ENCODE results near the gene TULP1. TPM values are rescaled to one million over a fixed set of nuclear protein-coding genes. Genes with fewer than 3 reads are reported as not detected.

The TULP1 gene
- total and polyA plus RNA-seq, 2 of the 8 experiments (the other 6 are each of a cell fraction or from before 2014, with no cell fraction given), result 3.2 to 6.8 TPM

- Histone ChIP-seq H3K23ac (ENCODE audit: insufficient read length) (no peak overlapping the region), H3K4me3 (ENCODE audit: extremely low read depth in 1 of 4, insufficient read depth in 2 of 4, low read depth in 3 of 4, low read length in 4 of 4) (no peak overlapping the region), H3K9me3 (ENCODE audit: insufficient read depth in 2 of 2, low read depth in 1 of 2, low read length in 1 of 2) (no peaks in the 10 kb centered on the region), H3K27ac (ENCODE audit: low read depth, low read length) (no peak overlapping the region), H3K27me3 (replicated peaks in 1 of 4; ENCODE audit: control insufficient read depth in 3 of 4, extremely low read depth in 1 of 4, insufficient read depth in 3 of 4, low read length in 3 of 4) (no peaks in the 10 kb centered on the region; a peak in 1 of 7 replicates), H2BK15ac (ENCODE audit: low read length) (no peak overlapping the region), H4K5ac (ENCODE audit: insufficient read length, low read depth, low read length) (no peak overlapping the region), H3K56ac (replicated peaks; ENCODE audit: insufficient read length, low read depth, low read length) (no peak overlapping the region), H2BK20ac (ENCODE audit: low read length) (no peak overlapping the region), H3K36me3 (ENCODE audit: control insufficient read depth in 2 of 4, insufficient read depth in 4 of 4, low read length in 3 of 4) (peaks cover 12 to 46% (median 17%) of the 10 kb centered on the region in 4 experiments; a peak in 6 of 8 replicates), H4K8ac (ENCODE audit: extremely low read depth, insufficient read depth, low read length) (peak overlapping the region; percentile 66; the same call in 1 of the 2 replicates), H3K18ac (ENCODE audit: extremely low read depth, low read length) (no peak overlapping the region), H4K91ac (replicated peaks; ENCODE audit: insufficient read length, low read length) (no peak overlapping the region), H2BK120ac (replicated peaks; ENCODE audit: low read depth, low read length) (no peak overlapping the region), H2AK5ac (ENCODE audit: low read depth, low read length) (no peak overlapping the region), H3K4me1 (replicated peaks in 1 of 4; ENCODE audit: control insufficient read depth in 3 of 4, insufficient read depth in 4 of 4, low read length in 3 of 4) (no peaks in the 10 kb centered on the region; a peak in 4 of 7 replicates), H3K9ac (replicated peaks in 1 of 4; ENCODE audit: extremely low read depth in 1 of 4, low read depth in 3 of 4, low read length in 3 of 4) (no peak overlapping the region), H3K23me2 (ENCODE audit: low read depth, low read length) (no peaks in the 10 kb centered on the region), H3K79me1 (ENCODE audit: low read depth, low read length) (no peaks in the 10 kb centered on the region), H3K14ac (ENCODE audit: insufficient read length) (no peak overlapping the region), H2BK12ac (ENCODE audit: low read depth, low read length) (no peak overlapping the region), H2BK5ac (ENCODE audit: low read depth, low read length) (no peak overlapping the region; the same call in 1 of the 2 replicates), H4K20me1 (replicated peaks in 1 of 2; ENCODE audit: control insufficient read depth in 1 of 2, insufficient read depth in 2 of 2, low read length in 2 of 2) (peaks cover 18 to 25% of the 10 kb centered on the region in 2 experiments), H2AFZ (ENCODE audit: low read length) (no peak overlapping the region), H3K4me2 (ENCODE audit: insufficient read depth in 1 of 2, low read depth in 2 of 2, low read length in 2 of 2) (no peak overlapping the region), H3K4ac (replicated peaks; ENCODE audit: insufficient read length, low read depth, low read length) (no peak overlapping the region), H3K79me2 (ENCODE audit: control insufficient read depth in 1 of 2, insufficient read depth in 2 of 2, low read length in 2 of 2) (peaks cover 0 to 6% of the 10 kb centered on the region in 2 experiments; a peak in 1 of 4 replicates)
- POLR2A ChIA-PET (ENCODE audit: partially characterized antibody), result interaction anchor here (0.6 to 37.6 kb wide), 7 partner anchors 2 to 275 kb away, joined by 3 to 1319 read pairs (median 4); partner anchors contain the start of genes FANCE, RPL10A and TEAD3
- 100% methylated on average over 4 of the region's 4 CpGs; no CpG with 5 or more reads in 1 of the 2 experiments for WGBS, 2 experiments (ENCODE audit: extremely low coverage in 1 of 2, insufficient coverage in 1 of 2, insufficient read length in 1 of 2, insufficient replicate concordance in 2 of 2, low coverage in 1 of 2, low lambda C conversion rate in 2 of 2, missing lambda C conversion rate in 1 of 2)
- DNase-seq (ENCODE audit: low read depth in 1 of 2, low spot score in 2 of 2), result peak in 1 of 2 experiments; percentile 50
- FAIRE-seq, result no peak
- CTCF ChIA-PET (ENCODE audit: partially characterized antibody), result interaction anchor here (1.2 to 2.5 kb wide), 2 partner anchors 15 to 21 kb away, joined by 4 to 6 read pairs; no protein-coding TSS in a partner anchor
- TF ChIP-seq CHD2 (IDR thresholded peaks at IDR 0.05; ENCODE audit: low read length) (no peak), KDM1A (IDR thresholded peaks at IDR 0.05; ENCODE audit: borderline replicate concordance, low read length) (no peak), E2F6 (IDR thresholded peaks at IDR 0.05) (no peak), KDM5A (IDR thresholded peaks at IDR 0.05; ENCODE audit: low read length) (no peak), KDM4A (IDR thresholded peaks at IDR 0.05; ENCODE audit: low read depth, low read length, severe bottlenecking) (no peak), ASH2L (IDR thresholded peaks at IDR 0.05; ENCODE audit: low read length) (no peak), CEBPB (IDR thresholded peaks at IDR 0.05; ENCODE audit: low read depth, low read length) (no peak), EZH2 (IDR thresholded peaks at IDR 0.05; ENCODE audit: low read depth, low read length, severe bottlenecking) (no peak), BCL11A (IDR thresholded peaks at IDR 0.05; ENCODE audit: low read depth in 2 of 2, low read length in 2 of 2) (no peak), EP300 (IDR thresholded peaks at IDR 0.05; ENCODE audit: borderline replicate concordance in 1 of 2, low read depth in 2 of 2, low read length in 2 of 2) (no peak), CHD1 (IDR thresholded peaks at IDR 0.05; ENCODE audit: low read depth, low read length) (no peak), SRF (IDR thresholded peaks at IDR 0.05; ENCODE audit: low read depth, low read length) (no peak), SAP30 (IDR thresholded peaks at IDR 0.05; ENCODE audit: insufficient read depth, insufficient replicate concordance, low read length) (no peak)
These were observed 37.1 kb downstream of the TULP1 start for GRCh38 chr6:35475573-35475972.
